Ishikawa (cell line): ENCODE results near the gene RAB22A.

Experiments used
- CEBPB ChIP-seq: IDR thresholded peaks from 2 replicates; pipeline ENCODE4 v1.6.1; 2012
- CREB1 ChIP-seq: IDR thresholded peaks from 2 replicates; pipeline ENCODE4 v1.6.1; 2012; ENCODE audit warnings: low read depth
- EGR1 ChIP-seq: IDR thresholded peaks from 2 replicates; pipeline ENCODE4 v1.6.1; 2012
- EP300 ChIP-seq: IDR thresholded peaks from 2 replicates; pipeline ENCODE4 v1.6.1; 2012; ENCODE audit warnings: borderline replicate concordance
- FOXM1 ChIP-seq: IDR thresholded peaks from 2 replicates; pipeline ENCODE4 v1.6.1; 2012; ENCODE audit warnings: low read depth, borderline replicate concordance
- MAX ChIP-seq: IDR thresholded peaks from 2 replicates; pipeline ENCODE4 v1.6.1; 2012
- REST ChIP-seq: IDR thresholded peaks from 2 replicates; pipeline ENCODE4 v1.6.1; 2012; ENCODE audit warnings: low read depth, mild to moderate bottlenecking
- TAF1 ChIP-seq: IDR thresholded peaks from 2 replicates; pipeline ENCODE4 v1.6.1; 2012; ENCODE audit warnings: low read depth, mild to moderate bottlenecking

- TF ChIP-seq REST (no peak), EP300 (no peak), EGR1 (no peak), FOXM1 (no peak), TAF1 (no peak), CREB1 (no peak), CEBPB (no peak), MAX (no peak)
These were observed 63.3 kb downstream of the RAB22A start for GRCh38 chr20:58372806-58373205.
